ENCODE results near the gene LPP. TPM values are rescaled to one million over a fixed set of nuclear protein-coding genes. Genes with fewer than 3 reads are reported as not detected.
A peak's percentile ranks its signal among the peaks of the same experiment; 100 is the strongest.

Gene LPP
- total RNA-seq, 3 donors from 2014 or later = 262 to 816 (median 325) TPM

GRCh38 chr3:188778091-188778852, 624.3 kb downstream of the LPP start:
- ATAC-seq (no peak), DNase-seq (no peak)
- no peak overlapping the region for H3K4me3 ChIP-seq
- no peaks in the 10 kb centered on the region for H3K36me3 ChIP-seq (ENCODE audit: low read depth)
- TF ChIP-seq CTCF (IDR thresholded peaks at IDR 0.05) = no peak
- H3K9me3 ChIP-seq = no peaks in the 10 kb centered on the region
- intact Hi-C loops (cut with DNase I, micrococcal nuclease) = no loop called here
- no peaks in the 10 kb centered on the region for H3K4me1 ChIP-seq (ENCODE audit: low read depth)

GRCh38 chr3:188779281-188779980, 625.5 kb downstream of the LPP start:
- Histone ChIP-seq H3K4me1 (ENCODE audit: low read depth) (no peaks in the 10 kb centered on the region), H3K36me3 (ENCODE audit: low read depth) (no peaks in the 10 kb centered on the region), H3K9me3 (no peaks in the 10 kb centered on the region), H3K4me3 (no peak overlapping the region)
- intact Hi-C loops (cut with DNase I, micrococcal nuclease) = no loop called here
- no peak for DNase-seq
- ATAC-seq = no peak
- TF ChIP-seq CTCF (IDR thresholded peaks at IDR 0.05) = no peak

GRCh38 chr3:188780193-188781147, 626.5 kb downstream of the LPP start:
- Histone ChIP-seq H3K4me3 (no peak overlapping the region), H3K9me3 (no peaks in the 10 kb centered on the region), H3K4me1 (ENCODE audit: low read depth) (no peaks in the 10 kb centered on the region), H3K36me3 (ENCODE audit: low read depth) (no peaks in the 10 kb centered on the region)
- DNase-seq (peak in 1 of 3 donors; percentile 14), ATAC-seq (peak; percentile 51)
- intact Hi-C loops (cut with DNase I, micrococcal nuclease) = no loop called here
- TF ChIP-seq CTCF (IDR thresholded peaks at IDR 0.05) = no peak

- TF ChIP-seq CTCF (IDR thresholded peaks at IDR 0.05) = no peak
- ATAC-seq (no peak), DNase-seq (no peak)
- Histone ChIP-seq H3K4me3 (no peak overlapping the region), H3K9me3 (no peaks in the 10 kb centered on the region), H3K36me3 (ENCODE audit: low read depth) (no peaks in the 10 kb centered on the region), H3K4me1 (ENCODE audit: low read depth) (no peaks in the 10 kb centered on the region)
- intact Hi-C loops (cut with DNase I, micrococcal nuclease) = no loop called here
These were observed 628.7 kb downstream of the LPP start for GRCh38 chr3:188782613-188783124.

- TF ChIP-seq CTCF (IDR thresholded peaks at IDR 0.05) = no peak
- intact Hi-C loops (cut with DNase I, micrococcal nuclease) = no loop called here
- DNase-seq (no peak), ATAC-seq (no peak)
- Histone ChIP-seq H3K4me1 (ENCODE audit: low read depth) (no peaks in the 10 kb centered on the region), H3K36me3 (ENCODE audit: low read depth) (no peaks in the 10 kb centered on the region), H3K9me3 (no peaks in the 10 kb centered on the region), H3K4me3 (no peak overlapping the region)
These were observed 632.5 kb downstream of the LPP start for GRCh38 chr3:188786424-188786823.
